Activated gamma-delta T cell treated with Interleukin-2 at 50 U/mL for 16 hours (primary cell): Measurements from ENCODE around the gene CCDC106.
A peak's percentile ranks its signal among the peaks of the same experiment; 100 is the strongest.

Experiments used
- DNase-seq: peaks from one replicate; pipeline ENCODE4 v3.0.0-alpha.2; 2020

The CCDC106 gene

GRCh38 chr19:55637534-55637933, 10.5 kb upstream of the CCDC106 start:
- no peak for DNase-seq

GRCh38 chr19:55638864-55639359, 9.1 kb upstream of the CCDC106 start:
- peak; percentile 55 for DNase-seq

- peak; percentile 65 for DNase-seq
Observed at GRCh38 chr19:55640043-55640576, 7.9 kb upstream of the CCDC106 start.

DNA sequence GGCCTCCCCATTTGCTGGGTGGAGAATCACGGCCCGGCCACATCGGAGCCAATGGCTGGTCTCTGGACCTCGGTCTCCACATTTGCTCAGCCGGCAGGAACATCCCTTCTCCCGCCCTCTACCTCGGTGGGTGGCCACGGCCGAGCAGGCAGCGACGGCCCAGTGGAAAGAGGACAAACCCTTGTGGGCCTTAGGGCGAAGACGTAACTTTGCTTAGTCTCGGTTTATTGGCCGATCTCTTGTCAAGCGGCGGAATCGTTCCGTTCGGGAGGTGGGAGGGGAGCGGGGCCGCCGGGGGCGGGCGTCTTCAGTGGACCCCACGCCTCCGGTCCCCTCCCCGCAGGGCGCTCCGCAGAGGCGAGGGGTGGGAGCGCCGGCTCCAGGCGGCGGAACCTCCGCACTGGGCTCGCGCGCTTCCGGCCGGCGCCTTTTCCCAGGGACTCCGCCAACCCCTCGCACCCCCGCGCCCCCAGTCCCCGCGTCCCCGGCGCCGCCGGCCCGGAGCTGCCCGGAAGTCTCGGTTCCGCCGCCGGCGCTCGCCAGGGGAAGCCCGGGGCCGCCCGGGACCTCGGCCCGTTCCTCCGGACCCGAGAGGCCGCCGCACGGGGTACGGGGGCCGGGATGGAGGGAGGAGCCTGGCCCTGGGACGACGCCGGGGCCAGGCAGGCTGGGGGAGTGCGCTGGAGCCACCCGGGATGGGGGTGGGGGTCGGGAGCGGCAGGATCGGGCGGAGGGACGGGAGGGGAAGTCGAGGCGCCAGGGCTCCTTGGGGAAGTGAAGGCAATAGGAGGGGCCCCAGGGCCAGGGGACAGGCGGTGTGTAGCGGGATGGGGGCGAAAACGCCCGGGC, 7.2 kb upstream of the CCDC106 start, which contains the start of gene ZNF580:
Gene ZNF580, plus strand, starts transcription at position 426 of the 849 bp plus-strand sequence. CDS start 1,507 bp downstream, outside the sequence.
- DNase-seq: peak; percentile 41

DNA sequence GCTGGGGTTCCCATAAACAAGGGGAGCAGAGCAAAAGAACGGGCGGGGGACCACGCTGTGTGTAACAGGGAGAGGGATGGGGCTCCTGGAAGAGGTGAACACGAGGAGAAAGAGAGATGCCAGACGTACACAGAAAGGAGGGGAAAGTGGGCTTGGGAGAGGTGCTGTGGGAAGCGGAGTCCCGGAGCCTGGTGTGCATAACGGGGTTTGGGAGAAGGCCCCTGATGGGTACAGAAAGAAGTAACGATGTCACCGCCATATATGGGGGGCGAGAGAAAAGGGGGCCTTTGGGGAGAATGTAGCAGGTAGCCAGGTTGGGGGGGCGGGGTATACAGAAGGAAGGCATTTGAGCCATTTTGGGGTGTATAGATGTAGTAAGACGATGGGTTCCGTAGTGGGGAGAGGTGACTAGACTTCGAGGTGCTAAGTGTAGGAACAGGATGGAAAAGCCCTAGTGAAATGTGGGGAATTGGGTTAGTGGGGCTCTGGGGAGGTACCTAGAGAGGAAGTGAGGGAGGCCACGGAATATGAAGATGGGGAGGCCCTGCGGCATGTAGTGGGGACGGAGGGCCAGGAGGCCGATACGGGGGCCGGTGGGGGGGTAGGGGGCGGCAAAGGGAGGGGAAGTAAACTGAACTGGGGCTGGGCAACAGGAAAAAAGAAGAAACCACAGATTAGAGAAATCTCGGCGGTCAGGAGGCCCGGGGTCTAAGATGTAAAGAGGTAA, 6.4 kb upstream of the CCDC106 start:
- peak; percentile 27 for DNase-seq

GRCh38 chr19:55642153-55643002, 5.6 kb upstream of the CCDC106 start:
- no peak for DNase-seq

- peak; percentile 77 for DNase-seq
Observed at GRCh38 chr19:55643003-55643886, 4.8 kb upstream of the CCDC106 start, which contains the start of gene ZNF581. Gene ZNF581, plus strand, starts transcription at chr19:55643649. Its CDS starts 923 bp downstream, at chr19:55644572.

GRCh38 chr19:55643887-55644176, 4.2 kb upstream of the CCDC106 start:
- no peak for DNase-seq

GRCh38 chr19:55644191-55644833, 3.7 kb upstream of the CCDC106 start:
- no peak for DNase-seq

DNA sequence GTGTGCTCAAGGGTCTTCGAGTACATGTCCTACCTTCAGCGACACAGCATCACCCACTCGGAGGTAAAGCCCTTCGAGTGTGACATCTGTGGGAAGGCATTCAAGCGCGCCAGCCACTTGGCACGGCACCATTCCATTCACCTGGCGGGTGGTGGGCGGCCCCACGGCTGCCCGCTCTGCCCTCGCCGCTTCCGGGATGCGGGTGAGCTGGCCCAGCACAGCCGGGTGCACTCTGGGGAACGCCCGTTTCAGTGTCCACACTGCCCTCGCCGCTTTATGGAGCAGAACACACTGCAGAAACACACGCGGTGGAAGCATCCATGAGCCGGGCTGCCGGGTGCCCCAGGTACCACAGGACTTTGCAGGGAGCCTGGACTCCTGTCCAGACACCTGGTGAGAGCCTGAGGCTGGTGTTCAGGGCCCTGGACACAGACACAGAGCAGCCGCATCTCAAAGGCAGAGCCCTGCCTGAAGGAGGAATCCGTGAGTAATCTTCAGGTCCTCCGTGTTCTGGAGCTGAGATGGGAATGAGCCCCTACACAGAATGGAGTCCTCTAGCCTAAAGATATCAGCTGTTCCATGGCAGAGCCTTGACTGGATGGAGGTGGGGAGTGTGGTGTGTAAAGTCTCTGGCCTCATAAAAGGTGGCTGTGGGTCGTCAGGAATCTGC, 3.0 kb upstream of the CCDC106 start:
- no peak for DNase-seq

DNA sequence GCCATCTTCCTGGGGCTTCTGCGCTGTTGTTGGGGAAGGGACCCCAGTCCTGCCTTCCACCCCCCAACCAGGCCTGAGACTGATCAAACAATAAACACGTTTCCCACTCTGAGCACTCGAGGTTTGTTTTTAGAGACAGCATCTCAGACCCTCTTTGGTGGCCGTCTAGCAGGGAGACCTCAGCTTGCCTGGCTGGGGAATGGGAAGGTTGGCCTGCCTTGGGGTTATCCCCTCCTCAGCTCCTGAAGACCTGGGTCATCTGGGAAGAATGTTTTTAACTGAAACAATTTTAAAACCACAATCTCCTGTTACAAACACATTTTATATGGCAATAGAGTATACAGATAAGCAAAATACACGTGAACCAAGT, 2.5 kb upstream of the CCDC106 start:
- DNase-seq: no peak

DNA sequence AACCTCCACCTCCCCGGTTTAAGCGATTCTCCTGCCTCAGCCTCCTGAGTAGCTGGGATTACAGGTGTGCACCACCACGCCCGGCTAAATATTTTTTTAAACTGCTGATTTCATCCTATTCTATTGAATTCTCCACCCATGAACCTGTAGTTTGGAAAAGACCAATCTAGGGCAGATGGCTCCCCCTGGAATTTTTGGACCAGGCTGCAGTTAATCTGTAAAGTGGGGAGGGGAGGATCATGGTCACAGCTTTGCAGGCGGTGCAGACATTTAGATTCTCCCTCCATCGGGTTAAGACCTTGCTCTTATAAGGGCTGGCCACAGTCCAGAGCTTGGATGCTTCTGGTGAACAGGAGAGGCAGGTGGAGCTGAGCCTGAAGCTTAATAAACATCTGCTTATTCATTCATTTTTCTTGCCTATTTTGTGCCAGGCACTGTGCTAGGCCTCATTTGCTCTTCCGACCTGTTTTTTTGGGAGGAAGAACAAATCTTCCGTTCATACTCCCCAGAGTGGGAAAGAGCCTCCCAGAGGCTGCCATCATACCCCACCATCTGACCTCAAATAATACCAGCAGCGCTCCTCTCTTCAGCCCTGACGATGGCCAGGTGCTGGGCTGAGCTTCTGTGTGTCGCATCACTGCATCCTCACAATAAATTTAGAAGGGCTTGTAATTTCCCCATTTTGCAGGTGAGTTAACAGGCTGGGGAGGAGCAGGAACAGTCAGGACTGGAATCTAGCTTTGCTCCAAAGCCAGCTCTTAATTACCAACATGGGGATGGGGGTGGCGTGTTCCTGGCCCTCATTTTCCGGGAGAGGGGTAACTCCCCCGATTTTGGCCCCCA, 902 bp upstream of the CCDC106 start:
- no peak for DNase-seq

DNA sequence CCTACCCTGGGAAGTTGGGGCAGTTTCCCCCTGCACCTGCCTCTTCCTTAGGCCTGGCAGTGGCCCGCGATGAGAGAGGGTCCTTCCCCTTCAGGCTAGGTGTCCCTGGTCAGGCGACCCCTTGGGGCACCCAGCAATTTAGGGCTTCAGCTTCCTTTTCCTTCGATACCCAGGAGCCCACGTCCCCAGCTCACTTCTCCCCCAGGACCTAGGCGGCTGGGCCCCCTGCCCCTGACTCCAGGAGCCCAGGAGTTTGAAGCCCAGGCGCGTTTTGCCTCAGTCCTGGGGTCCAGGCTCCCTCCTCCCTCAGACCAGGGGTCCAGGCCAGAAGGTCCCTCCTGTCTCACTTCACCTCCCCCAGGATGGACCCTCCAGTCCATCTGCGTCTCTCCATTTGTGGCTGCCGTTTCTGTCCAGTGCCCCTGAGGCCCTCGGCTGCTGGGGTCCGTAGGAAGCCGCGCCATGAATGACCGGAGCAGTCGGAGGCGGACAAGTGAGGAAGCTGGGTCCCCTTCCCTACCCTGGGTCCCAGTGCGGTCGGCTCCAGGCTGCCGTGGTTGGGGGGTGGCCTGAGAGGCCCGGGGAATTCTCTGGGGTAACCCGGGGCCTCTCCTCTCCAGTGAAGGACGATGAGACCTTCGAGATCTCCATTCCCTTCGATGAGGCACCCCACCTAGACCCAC, 714 bp downstream of the CCDC106 start:
- DNase-seq: no peak

- no peak for DNase-seq
Observed at GRCh38 chr19:55649268-55650125, 1.5 kb downstream of the CCDC106 start.

DNA sequence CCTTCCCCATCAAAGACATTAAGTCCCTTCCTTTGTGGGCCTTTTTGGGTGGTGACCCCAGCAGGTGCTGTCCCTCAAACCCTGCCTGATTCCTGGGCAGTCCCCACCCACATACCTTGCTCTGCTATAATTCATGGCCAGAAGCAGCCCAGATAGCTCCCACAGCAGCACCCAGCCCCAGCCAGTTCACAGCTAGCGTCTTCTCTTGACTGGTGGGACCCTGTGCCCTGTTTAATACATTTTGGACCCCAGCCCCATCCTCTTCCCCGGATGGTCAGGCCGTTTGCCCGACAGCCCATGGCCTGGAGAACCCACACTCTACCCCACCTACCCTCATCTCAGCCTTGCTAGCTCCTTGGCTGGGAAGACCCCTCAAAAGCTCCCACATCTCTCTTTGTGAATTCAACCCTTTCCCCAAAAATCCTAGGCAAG, 2.1 kb downstream of the CCDC106 start:
- DNase-seq: no peak

DNA sequence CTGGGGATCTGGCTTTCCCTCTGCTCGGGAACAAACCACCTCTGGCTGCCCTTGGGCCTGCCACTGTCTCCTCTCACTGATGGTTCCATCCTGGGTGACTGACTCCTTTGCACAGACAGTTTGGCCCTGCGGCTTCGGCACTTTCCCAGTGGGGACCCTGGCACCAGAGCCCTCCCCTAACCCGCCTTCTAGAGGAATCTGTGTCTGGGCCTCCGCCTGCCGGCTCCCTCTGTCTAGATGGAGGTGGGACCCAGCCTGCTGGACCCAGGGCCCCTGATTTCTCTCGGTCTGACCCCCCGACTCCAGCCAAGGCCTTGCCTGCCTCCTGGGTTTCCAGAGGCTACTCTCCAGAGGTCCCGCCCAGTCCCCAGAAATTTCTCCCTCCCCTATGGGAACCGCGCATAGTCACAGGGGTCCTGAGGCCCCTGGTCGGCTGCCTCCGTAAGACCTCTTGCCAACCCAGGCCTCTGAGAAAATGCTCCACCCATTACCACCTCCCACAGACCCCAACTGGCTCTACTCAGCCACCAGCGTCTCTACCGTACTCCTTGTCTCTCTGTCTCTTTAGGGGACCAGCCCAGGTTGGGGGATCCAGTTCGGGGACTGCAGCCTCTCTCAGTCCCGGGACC, 2.7 kb downstream of the CCDC106 start:
- no peak for DNase-seq

- no peak for DNase-seq
Observed at GRCh38 chr19:55651236-55651635, 3.2 kb downstream of the CCDC106 start.
